Esophagus mucosa (tissue), 1 donor: Measurements from ENCODE around the gene CIZ1. TPM values are rescaled to one million over a fixed set of nuclear protein-coding genes. Genes with fewer than 3 reads are reported as not detected.
A peak's percentile ranks its signal among the peaks of the same experiment; 100 is the strongest.

Experiments
- ATAC-seq: fragments of 200-7000 bp; cut with Tn5 transposase; one replicate; pipeline ENCODE4 v1.9.1; 2020
- total RNA-seq: library from RNA; stranded (reverse); gene quantifications from one replicate; pipeline ENCODE4 v1.2.4, GENCODE V29; 2023
- donor health status: DM: yes; HTN: yes; CAD: no.

Gene CIZ1
- total RNA-seq, 1 donor from 2014 or later, result 85.2 TPM

GRCh38 chr9:128213746-128214497, 22.6 kb upstream of the CIZ1 start:
- ATAC-seq, result no peak

DNA sequence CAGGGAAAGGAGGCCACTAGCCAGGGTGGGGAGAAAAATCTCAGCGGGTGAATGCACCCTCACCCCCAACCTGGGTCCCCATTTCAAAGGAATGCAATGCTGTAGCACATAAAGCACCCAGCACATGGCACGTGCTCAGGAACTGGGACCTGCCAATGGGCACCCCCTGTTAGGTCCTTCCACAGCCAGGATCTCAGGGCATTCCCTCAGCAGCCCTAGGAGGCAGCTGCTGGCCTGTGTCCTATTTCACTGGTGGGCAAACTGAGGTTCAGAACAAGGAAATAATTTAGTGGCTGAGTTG, 20.6 kb upstream of the CIZ1 start:
- ATAC-seq, result no peak

DNA sequence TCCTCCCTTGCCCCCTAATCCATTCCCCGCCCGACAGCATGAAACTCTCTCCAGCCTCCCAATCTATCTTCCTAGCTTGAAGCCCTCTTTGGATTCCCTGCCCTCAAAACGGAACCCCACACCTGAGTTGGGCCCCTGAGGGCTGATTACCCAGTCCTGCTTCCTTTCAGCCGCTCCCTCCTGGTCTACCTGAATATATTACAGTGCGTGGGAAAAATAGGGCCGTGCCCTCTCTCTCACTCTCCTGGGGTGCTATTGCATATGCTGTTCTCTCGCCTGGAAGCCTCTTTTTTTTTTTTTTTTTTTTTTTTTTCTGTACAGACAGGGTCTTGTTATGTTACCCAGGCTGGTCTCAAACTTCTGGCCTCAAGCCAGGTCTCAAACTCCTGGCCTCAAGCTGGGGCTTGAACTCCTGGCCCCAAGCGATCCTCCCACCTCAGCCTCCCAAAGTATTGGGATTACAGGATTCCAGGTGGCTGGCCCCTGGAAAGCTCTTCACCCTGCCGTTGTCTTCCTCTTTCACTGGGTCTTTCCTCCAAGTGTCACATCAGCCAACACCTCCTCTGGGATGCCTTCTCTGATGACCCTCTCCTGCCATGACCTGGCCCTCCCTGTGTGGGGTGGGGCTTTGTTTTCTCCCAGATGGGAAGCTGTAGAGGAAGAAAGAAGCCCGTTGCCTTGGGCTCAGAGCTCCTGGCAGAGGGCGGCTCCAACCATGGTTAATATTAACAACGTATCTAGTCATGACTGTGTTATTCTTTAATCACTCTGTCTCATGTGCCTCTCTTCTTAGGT, 20.0 kb upstream of the CIZ1 start:
- peak; percentile 25 for ATAC-seq

- no peak for ATAC-seq
Measured at GRCh38 chr9:128208946-128209669, 17.7 kb upstream of the CIZ1 start.

DNA sequence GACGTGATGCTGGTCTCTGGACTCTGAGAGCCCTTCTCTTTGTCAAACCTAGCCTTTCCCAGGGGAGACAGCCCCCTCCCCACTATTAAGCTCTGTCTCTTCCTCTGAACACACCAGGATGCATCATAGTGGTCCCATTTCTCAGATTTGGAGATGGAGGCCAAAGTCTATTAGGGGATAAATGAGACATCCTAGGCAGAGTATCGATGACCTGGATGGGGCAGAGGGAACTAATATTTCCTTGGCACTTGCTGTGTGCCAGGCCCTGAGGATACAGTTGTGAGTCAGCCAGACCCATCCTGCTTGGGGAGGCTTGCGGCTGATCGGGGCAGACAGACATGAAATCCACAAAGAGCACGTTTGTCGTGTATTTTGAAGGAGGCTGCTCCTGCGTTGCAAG, 17.0 kb upstream of the CIZ1 start:
- ATAC-seq, result no peak

DNA sequence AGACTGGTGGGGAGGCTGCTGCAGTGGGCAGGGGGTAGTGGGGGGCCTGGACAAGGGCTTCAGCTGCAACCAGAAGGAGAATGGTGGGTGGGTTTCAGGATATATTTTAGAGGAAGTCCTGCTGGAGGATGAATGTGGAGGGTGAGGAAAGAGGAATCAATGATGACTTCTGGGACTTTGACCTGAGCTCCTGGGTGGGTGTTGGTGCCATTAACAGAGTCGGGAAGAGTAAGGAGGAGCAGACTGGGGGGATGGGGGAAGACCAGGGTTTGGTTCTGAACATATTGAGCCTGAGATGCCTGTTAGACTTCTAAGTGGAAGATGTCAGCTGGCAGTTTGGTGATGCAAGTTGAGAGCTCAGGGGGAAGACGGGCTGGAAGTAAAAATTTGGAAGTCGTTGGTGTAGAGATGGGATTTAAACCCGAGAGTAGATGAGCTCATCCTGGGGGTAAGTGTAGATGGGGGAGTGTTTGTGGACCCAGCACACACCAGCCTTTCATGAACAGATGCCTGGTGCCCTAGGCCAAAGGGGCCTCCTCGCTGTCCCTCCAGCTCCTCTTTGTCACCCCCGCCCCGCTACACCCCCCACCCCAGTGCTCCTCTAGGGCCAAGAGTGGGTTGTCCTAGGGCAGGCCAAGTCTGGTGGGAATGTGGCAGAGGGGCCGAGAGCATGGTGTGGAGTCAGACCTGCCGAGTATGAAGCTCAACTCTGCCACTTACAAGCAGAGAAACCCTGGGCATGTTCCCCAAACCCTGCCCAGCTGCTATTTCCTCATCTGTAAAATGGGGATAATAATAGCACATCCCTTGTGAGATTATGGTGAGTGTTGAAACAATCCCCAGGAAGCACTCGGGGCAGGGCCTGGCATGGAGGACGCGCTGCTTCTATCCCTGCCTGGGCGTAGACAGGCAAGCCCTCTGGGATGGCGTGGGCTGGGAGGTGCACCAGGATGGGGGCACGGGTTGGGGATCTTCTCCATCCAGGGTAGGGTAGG, 15.8 kb upstream of the CIZ1 start:
- ATAC-seq, result no peak

DNA sequence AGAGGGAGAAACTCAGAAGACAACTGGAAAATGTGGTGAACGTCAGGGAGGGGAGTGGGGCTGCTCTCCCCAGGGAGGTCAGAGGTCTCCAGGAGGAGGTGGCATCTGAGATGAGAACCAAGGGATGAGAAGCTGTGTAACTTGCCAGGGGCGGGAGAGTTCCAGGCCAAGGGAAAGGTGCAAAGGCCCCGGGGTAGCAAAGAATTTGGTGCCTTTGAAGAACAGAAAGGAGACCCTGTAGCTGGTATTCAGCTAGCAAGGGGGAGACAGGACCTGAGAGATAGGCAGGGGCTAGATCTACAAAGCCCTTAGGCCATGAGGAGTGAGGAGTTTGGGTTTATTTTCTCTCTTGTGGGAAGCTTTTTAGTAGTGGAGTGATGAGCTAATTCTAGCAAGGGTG, 15.1 kb upstream of the CIZ1 start:
- ATAC-seq, result no peak

DNA sequence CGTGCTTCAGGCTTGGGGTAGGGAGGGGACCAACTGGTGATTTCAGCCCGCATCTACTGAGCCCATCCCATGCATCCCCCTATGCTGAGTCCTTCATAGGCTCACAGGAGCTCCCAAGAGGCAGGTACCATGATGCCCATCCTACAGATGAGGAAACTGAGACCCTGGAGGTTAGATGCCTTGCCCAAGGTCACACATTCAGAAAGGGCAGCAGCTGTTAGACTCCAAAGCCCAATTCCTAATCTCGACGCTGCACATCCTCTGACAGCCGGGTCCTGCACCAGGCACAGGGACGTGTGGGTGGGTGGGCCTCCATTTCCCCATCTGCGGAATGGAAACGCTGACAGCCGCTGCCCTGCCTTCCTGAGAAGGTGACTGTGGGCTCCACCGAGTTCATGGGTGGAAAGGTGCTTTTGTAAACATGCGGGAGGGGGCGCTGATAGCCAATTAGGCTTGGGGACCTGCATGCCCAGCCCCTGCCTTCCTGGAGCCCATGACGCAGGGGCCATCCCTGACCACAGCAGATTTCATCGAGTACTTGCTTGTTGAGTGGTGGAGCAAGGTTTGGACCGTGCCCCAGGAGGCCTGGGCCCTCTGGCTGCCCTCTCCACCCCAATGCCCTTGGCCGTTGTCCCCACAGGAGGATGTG, 14.0 kb upstream of the CIZ1 start:
- ATAC-seq, result no peak

- no peak for ATAC-seq
Measured at GRCh38 chr9:128204858-128205257, 13.5 kb upstream of the CIZ1 start.

DNA sequence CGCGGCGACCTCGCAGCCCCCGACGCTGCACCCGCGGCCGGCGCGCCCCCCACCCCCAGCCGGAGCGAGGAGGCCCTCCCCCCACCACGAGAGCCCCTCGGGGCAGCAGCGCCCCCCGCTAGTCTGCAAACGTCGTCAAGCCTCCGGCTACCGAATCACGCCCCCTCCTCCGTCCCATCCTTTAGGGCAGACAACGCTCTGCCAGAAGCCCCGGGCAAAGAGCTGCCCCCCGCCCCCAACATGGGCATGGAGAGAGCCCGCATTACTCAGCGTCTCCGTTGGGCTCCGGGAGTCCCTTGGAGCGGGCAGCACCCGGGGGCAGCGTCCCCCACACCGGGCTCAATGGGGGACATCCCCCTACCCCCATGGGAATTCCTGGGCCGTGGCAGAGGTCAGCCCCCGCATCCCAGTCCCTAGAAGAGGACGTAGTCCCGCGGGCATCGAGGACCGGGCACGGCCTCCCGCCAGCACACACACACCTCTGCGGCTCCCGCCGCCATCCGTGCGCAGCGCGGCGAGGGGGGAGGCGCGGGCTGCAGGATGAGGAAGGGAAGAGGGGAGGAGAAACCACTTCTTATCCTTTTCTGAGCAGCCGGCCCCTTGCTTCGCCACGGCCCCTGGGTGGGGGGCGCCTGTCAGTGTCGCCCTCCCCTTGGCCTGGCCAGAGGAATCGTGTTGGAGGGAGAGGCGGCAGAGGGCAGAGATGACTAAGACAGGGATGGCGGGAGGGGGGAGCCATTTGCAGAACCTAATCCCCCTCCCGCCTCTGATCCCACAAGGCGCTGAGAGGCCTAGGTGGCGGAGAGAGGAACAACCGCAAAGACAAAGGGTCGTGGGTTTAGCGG, 12.6 kb upstream of the CIZ1 start:
- peak; percentile 27 for ATAC-seq

- ATAC-seq, result peak; percentile 87
Measured at GRCh38 chr9:128203024-128203706, 11.8 kb upstream of the CIZ1 start, which contains the start of gene DNM1. TSS of gene DNM1 (plus strand) at chr9:128203379. CDS start at chr9:128203471, 92 bp downstream.

DNA sequence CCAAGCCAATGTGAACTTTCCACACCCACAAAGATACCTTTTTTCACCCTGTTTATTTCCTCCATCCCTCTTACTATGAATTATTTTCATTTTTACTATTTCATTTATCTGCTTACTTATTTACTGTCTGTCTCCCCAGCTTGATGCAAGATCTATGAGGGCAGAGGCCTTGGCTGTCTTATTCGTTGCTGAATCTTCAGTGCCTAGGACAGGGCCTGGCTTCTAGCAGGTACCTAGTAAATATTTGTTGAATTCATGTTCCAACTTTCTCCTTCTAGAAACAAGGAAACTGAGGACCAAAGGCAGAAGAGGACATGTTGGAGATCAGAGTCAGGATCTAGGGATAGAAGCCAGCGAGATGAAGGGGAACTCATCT, 11.3 kb upstream of the CIZ1 start:
- ATAC-seq, result no peak

GRCh38 chr9:128201441-128202369, 10.3 kb upstream of the CIZ1 start:
- no peak for ATAC-seq

GRCh38 chr9:128193469-128194096, 2.2 kb upstream of the CIZ1 start:
- no peak for ATAC-seq

- peak; percentile 90 for ATAC-seq
Measured at GRCh38 chr9:128192601-128193371, 1.4 kb upstream of the CIZ1 start.

GRCh38 chr9:128190516-128191405, 611 bp downstream of the CIZ1 start:
- ATAC-seq, result peak; percentile 0

- no peak for ATAC-seq
Measured at GRCh38 chr9:128190013-128190412, 1.4 kb downstream of the CIZ1 start.
